IMR-90 (cell line): ENCODE data around the gene FAM20C. TPM values are rescaled to one million over a fixed set of nuclear protein-coding genes. Genes with fewer than 3 reads are reported as not detected.

ENCODE experiments used
- ATAC-seq: fragments of 200-7000 bp; cut with Tn5 transposase; 2 replicates; pipeline ENCODE4 v1.9.1; 2020; ENCODE audit warnings: low read depth, mild to moderate bottlenecking, moderate library complexity
- BruUV-seq: library from RNA; stranded (reverse); fragments of 400-500 nt; replicated peaks from 2 replicates; lab custom pipeline; 2021; lab: Mats Ljungman, UMichigan
- CTCF ChIA-PET: fragments of 300-600 bp; formaldehyde crosslinking; extraction: SDS; loops from one replicate; lab custom pipeline; 2021; ENCODE audit warnings: antibody characterized with exemption; lab: Yijun Ruan, JAX
- POLR2A ChIA-PET: fragments of 300-600 bp; sonication (Branson Sonifier 250); formaldehyde crosslinking; loops from one replicate; lab custom pipeline; 2022; ENCODE audit warnings: antibody characterized with exemption; ENCODE audit not compliant: unreplicated experiment; lab: Charles Lee
- DNase-seq: peaks from one replicate; pipeline ENCODE4 v3.0.0; 2013
- H2AFZ ChIP-seq: replicated peaks from 2 replicates; pipeline ENCODE3; 2013; ENCODE audit warnings: low read length, mild to moderate bottlenecking; ENCODE audit not compliant: poor library complexity
- H2AK5ac ChIP-seq: 2 replicates; pipeline ENCODE4 v1.6.1; 2013; ENCODE audit warnings: low read depth, low read length, inconsistent platforms
- H2AK9ac ChIP-seq: replicated peaks from 2 replicates; pipeline ENCODE3; 2013; ENCODE audit warnings: mild to moderate bottlenecking, low read depth, low read length, moderate library complexity; ENCODE audit not compliant: poor library complexity
- H2BK120ac ChIP-seq: 2 replicates; pipeline ENCODE4 v1.6.1; 2013; ENCODE audit warnings: low read depth, low read length, inconsistent platforms
- H2BK15ac ChIP-seq: 3 replicates; pipeline ENCODE4 v1.6.1; 2013; ENCODE audit warnings: low read depth, low read length, inconsistent platforms
- H2BK20ac ChIP-seq: 2 replicates; pipeline ENCODE4 v1.6.1; 2013; ENCODE audit warnings: low read depth, mild to moderate bottlenecking, inconsistent platforms, low read length, moderate library complexity
- H2BK5ac ChIP-seq: 2 replicates; pipeline ENCODE4 v1.6.1; 2013; ENCODE audit warnings: mild to moderate bottlenecking, low read depth, low read length, inconsistent platforms; ENCODE audit not compliant: poor library complexity, severe bottlenecking
- H3K14ac ChIP-seq: replicated peaks from 2 replicates; pipeline ENCODE4 v1.6.1; 2013; ENCODE audit warnings: low read depth, low read length, inconsistent platforms
- H3K18ac ChIP-seq: 2 replicates; pipeline ENCODE4 v1.6.1; 2013; ENCODE audit warnings: low read depth, low read length, control low read depth
- H3K23ac ChIP-seq: 2 replicates; pipeline ENCODE4 v1.6.1; 2013; ENCODE audit warnings: low read depth, low read length, inconsistent platforms
- H3K27ac ChIP-seq: 2 replicates; pipeline ENCODE4 v1.5.1; 2013; ENCODE audit warnings: mild to moderate bottlenecking, control low read depth, low read length; ENCODE audit not compliant: insufficient read depth
- H3K27me3 ChIP-seq: 2 replicates; pipeline ENCODE4 v1.6.1; 2013; ENCODE audit warnings: low read length; ENCODE audit not compliant: control insufficient read depth, insufficient read depth
- H3K36me3 ChIP-seq: 2 replicates; pipeline ENCODE4 v1.6.1; 2013; ENCODE audit warnings: low read length, mixed read lengths; ENCODE audit not compliant: control insufficient read depth, insufficient read depth
- H3K4ac ChIP-seq: 2 replicates; pipeline ENCODE4 v1.6.1; 2013; ENCODE audit warnings: low read depth, low read length, inconsistent platforms
- H3K4me1 ChIP-seq: 2 replicates; pipeline ENCODE4 v1.6.1; 2013; ENCODE audit warnings: low read length, mixed read lengths; ENCODE audit not compliant: control insufficient read depth, insufficient read depth
- H3K4me2 ChIP-seq: 2 replicates; pipeline ENCODE4 v1.6.1; 2013; ENCODE audit warnings: low read depth, mild to moderate bottlenecking, control low read depth, low read length, moderate library complexity
- H3K4me3 ChIP-seq: 2 replicates; pipeline ENCODE4 v1.5.1; 2013; ENCODE audit warnings: low read depth, mild to moderate bottlenecking, control low read depth, low read length, moderate library complexity; ENCODE audit not compliant: insufficient read depth
- H3K56ac ChIP-seq: 2 replicates; pipeline ENCODE4 v1.6.1; 2013; ENCODE audit warnings: low read length, inconsistent platforms; ENCODE audit not compliant: insufficient read depth; ENCODE audit errors: extremely low read depth
- H3K79me1 ChIP-seq, 2 experiments: 2 replicates each; pipeline ENCODE4 v1.6.1; 2013; ENCODE audit warnings: low read length in 2 of 2, inconsistent platforms in 1 of 2, low read depth in 1 of 2
- H3K9ac ChIP-seq: 2 replicates; pipeline ENCODE4 v1.6.1; 2013; ENCODE audit warnings: low read depth, low read length, control low read depth
- H3K9me1 ChIP-seq: 2 replicates; pipeline ENCODE4 v1.6.1; 2013; ENCODE audit warnings: low read length, inconsistent platforms; ENCODE audit not compliant: insufficient read depth
- H3K9me3 ChIP-seq: 2 replicates; pipeline ENCODE4 v1.6.1; 2013; ENCODE audit warnings: low read length; ENCODE audit not compliant: control insufficient read depth, insufficient read depth
- H4K20me1 ChIP-seq: 2 replicates; pipeline ENCODE4 v1.6.1; 2013; ENCODE audit warnings: low read length, inconsistent platforms; ENCODE audit not compliant: insufficient read depth
- H4K5ac ChIP-seq: 2 replicates; pipeline ENCODE4 v1.6.1; 2013; ENCODE audit warnings: mild to moderate bottlenecking, low read depth, low read length, control low read depth
- H4K8ac ChIP-seq, 2 experiments: 2 replicates each; pipeline ENCODE4 v1.6.1; 2013; ENCODE audit warnings: low read depth in 2 of 2, low read length in 2 of 2, control low read depth in 1 of 2, inconsistent platforms in 1 of 2
- H4K91ac ChIP-seq: 2 replicates; pipeline ENCODE4 v1.6.1; 2013; ENCODE audit warnings: low read depth, low read length, inconsistent platforms; ENCODE audit not compliant: insufficient read depth
- BHLHE40 ChIP-seq: fragments of 150-350 bp; IDR thresholded peaks from 2 replicates; pipeline ENCODE4 v1.6.1; 2016; ENCODE audit warnings: mild to moderate bottlenecking, low read depth, low read length
- CEBPB ChIP-seq: IDR thresholded peaks from 2 replicates; pipeline ENCODE4 v1.6.1; 2012; ENCODE audit warnings: low read depth, low read length, improper control_type of control experiment
- CHD1 ChIP-seq: IDR thresholded peaks from 2 replicates; pipeline ENCODE4 v1.6.1; 2012; ENCODE audit warnings: low read depth, low read length, improper control_type of control experiment
- FOS ChIP-seq: fragments of 150-350 bp; IDR thresholded peaks from 2 replicates; pipeline ENCODE4 v1.6.1; 2016; ENCODE audit warnings: low read depth, low read length
- MAZ ChIP-seq: IDR thresholded peaks from 2 replicates; pipeline ENCODE4 v1.6.1; 2012; ENCODE audit warnings: low read depth, mild to moderate bottlenecking, low read length, improper control_type of control experiment, moderate library complexity, borderline replicate concordance
- MXI1 ChIP-seq: IDR thresholded peaks from 2 replicates; pipeline ENCODE4 v1.6.1; 2012; ENCODE audit warnings: low read depth, mild to moderate bottlenecking, low read length, moderate library complexity, borderline replicate concordance
- NFE2L2 ChIP-seq: fragments of 150-350 bp; IDR thresholded peaks from 2 replicates; pipeline ENCODE4 v1.6.1; 2016; ENCODE audit warnings: low read depth, mild to moderate bottlenecking, low read length
- RAD21 ChIP-seq: IDR thresholded peaks from 2 replicates; pipeline ENCODE4 v1.6.1; 2012; ENCODE audit warnings: low read length, improper control_type of control experiment
- RCOR1 ChIP-seq: IDR thresholded peaks from 2 replicates; pipeline ENCODE4 v1.6.1; 2012; ENCODE audit warnings: mild to moderate bottlenecking, low read length, improper control_type of control experiment; ENCODE audit not compliant: insufficient replicate concordance
- RFX5 ChIP-seq: IDR thresholded peaks from 2 replicates; pipeline ENCODE4 v1.8.0; 2012; ENCODE audit warnings: low read depth, mild to moderate bottlenecking, low read length, moderate library complexity
- SMC3 ChIP-seq: fragments of 150-350 bp; IDR thresholded peaks from 2 replicates; pipeline ENCODE4 v1.6.1; 2016; ENCODE audit warnings: low read depth, mild to moderate bottlenecking, antibody characterized with exemption, low read length, moderate library complexity
- WGBS, 2 experiments: methylation state at CpG; one replicate each; pipeline versions ENCODE4 v1.1.5 to v1.1.7; 2013; ENCODE audit warnings: missing lambda C conversion rate in 2 of 2; ENCODE audit not compliant: insufficient read length in 1 of 2; ENCODE audit errors: extremely low coverage in 2 of 2; 5-methylcytosine and 5-hydroxymethylcytosine counted together
- dilution Hi-C: fragments of 300-500 bp; cut with HindIII; formaldehyde crosslinking; loops from one replicate; pipeline ENCODE4 v1.14.3; 2018; ENCODE audit warnings: low sequenced_read_pairs; ENCODE audit not compliant: unreplicated experiment
- in situ Hi-C: fragments of 300-500 bp; cut with MboI; formaldehyde crosslinking; loops from 3 replicates; pipeline ENCODE4 v1.14.3; 2019; ENCODE audit warnings: low sequenced_read_pairs, inconsistent platforms, mixed read lengths
- intact Hi-C: fragments of 100-400 bp; cut with micrococcal nuclease; formaldehyde crosslinking; loops from 2 replicates; pipeline ENCODE4 v1.10.0; 2022
- polyA plus RNA-seq, 3 experiments: library from polyadenylated mRNA; depleted of rRNA; stranded (reverse); fragments of >200 nt; gene quantifications; 2 replicates each; pipeline ENCODE4 v1.2.3, GENCODE V29; 2012; ENCODE audit warnings: low replicate concordance in 1 of 3
- total RNA-seq: library from RNA; depleted of rRNA; stranded (reverse); fragments of >200 nt; gene quantifications from 2 replicates; pipeline ENCODE4 v1.2.3, GENCODE V29; 2012
- TF ChIP-seq, protein P1 (sequence below): conservative IDR thresholded peaks from 2 replicates; pipeline ENCODE4 v1.5.1; 2012; ENCODE audit warnings: mild to moderate bottlenecking, low read depth, low read length, improper control_type of control experiment
- TF ChIP-seq, protein P2 (sequence below): fragments of 150-350 bp; IDR thresholded peaks from 2 replicates; pipeline ENCODE4 v1.6.1; 2017; ENCODE audit warnings: mild to moderate bottlenecking, antibody characterized with exemption, low read length, low read depth
- TF ChIP-seq, protein P3 (sequence below): fragments of 150-350 bp; IDR thresholded peaks from 2 replicates; pipeline ENCODE4 v1.6.1; 2016; ENCODE audit warnings: low read depth, mild to moderate bottlenecking, low read length, moderate library complexity, borderline replicate concordance

The FAM20C gene
- total and polyA plus RNA-seq, 2 of the 4 experiments (the other 2 are of a cell fraction) = 7.7 to 36.6 TPM

- ATAC-seq = no peak
- WGBS, 2 experiments = 50% methylated on average over 3 of the region's 13 CpGs; no CpG with 5 or more reads in 1 of the 2 experiments
- POLR2A ChIA-PET = no interaction called here
Measured at GRCh38 chr7:196778-197321, 4.5 kb downstream of the FAM20C start.

More at GRCh38 chr7:196778-197321, 4.5 kb downstream of the FAM20C start:
- no peak overlapping the region for H3K27ac ChIP-seq
- H2BK20ac ChIP-seq = no peak overlapping the region
- H4K8ac ChIP-seq = no peak overlapping the region
- peaks cover 82% of the 10 kb centered on the region for H4K20me1 ChIP-seq
- peak overlapping the region; percentile 75 for H3K23ac ChIP-seq
- no peaks in the 10 kb centered on the region for H3K27me3 ChIP-seq
- H4K91ac ChIP-seq = no peak overlapping the region
- H3K4me2 ChIP-seq = peak overlapping the region; percentile 4; the same call in 1 of the 2 replicates
- intact Hi-C loops = no loop called here
- H3K4me3 ChIP-seq = no peak overlapping the region
- H2BK15ac ChIP-seq = no peak overlapping the region
- no peaks in the 10 kb centered on the region for H3K9me3 ChIP-seq
- H3K56ac ChIP-seq = no peak overlapping the region
- peaks cover 75% of the 10 kb centered on the region for H3K36me3 ChIP-seq
- TF ChIP-seq, protein P1, sequence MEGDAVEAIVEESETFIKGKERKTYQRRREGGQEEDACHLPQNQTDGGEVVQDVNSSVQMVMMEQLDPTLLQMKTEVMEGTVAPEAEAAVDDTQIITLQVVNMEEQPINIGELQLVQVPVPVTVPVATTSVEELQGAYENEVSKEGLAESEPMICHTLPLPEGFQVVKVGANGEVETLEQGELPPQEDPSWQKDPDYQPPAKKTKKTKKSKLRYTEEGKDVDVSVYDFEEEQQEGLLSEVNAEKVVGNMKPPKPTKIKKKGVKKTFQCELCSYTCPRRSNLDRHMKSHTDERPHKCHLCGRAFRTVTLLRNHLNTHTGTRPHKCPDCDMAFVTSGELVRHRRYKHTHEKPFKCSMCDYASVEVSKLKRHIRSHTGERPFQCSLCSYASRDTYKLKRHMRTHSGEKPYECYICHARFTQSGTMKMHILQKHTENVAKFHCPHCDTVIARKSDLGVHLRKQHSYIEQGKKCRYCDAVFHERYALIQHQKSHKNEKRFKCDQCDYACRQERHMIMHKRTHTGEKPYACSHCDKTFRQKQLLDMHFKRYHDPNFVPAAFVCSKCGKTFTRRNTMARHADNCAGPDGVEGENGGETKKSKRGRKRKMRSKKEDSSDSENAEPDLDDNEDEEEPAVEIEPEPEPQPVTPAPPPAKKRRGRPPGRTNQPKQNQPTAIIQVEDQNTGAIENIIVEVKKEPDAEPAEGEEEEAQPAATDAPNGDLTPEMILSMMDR = no peak
- TF ChIP-seq, protein P2, sequence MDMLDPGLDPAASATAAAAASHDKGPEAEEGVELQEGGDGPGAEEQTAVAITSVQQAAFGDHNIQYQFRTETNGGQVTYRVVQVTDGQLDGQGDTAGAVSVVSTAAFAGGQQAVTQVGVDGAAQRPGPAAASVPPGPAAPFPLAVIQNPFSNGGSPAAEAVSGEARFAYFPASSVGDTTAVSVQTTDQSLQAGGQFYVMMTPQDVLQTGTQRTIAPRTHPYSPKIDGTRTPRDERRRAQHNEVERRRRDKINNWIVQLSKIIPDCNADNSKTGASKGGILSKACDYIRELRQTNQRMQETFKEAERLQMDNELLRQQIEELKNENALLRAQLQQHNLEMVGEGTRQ = no peak
- TF ChIP-seq MAZ = no peak
- no peak for TF ChIP-seq RFX5
- TF ChIP-seq RCOR1 = no peak
- TF ChIP-seq CEBPB = no peak
- no peak for TF ChIP-seq RAD21
- TF ChIP-seq, protein P3, sequence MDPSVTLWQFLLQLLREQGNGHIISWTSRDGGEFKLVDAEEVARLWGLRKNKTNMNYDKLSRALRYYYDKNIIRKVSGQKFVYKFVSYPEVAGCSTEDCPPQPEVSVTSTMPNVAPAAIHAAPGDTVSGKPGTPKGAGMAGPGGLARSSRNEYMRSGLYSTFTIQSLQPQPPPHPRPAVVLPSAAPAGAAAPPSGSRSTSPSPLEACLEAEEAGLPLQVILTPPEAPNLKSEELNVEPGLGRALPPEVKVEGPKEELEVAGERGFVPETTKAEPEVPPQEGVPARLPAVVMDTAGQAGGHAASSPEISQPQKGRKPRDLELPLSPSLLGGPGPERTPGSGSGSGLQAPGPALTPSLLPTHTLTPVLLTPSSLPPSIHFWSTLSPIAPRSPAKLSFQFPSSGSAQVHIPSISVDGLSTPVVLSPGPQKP = no peak
- no peak for TF ChIP-seq FOS
- no peak for TF ChIP-seq MXI1
- no peak for TF ChIP-seq SMC3
- no peak for TF ChIP-seq BHLHE40
- TF ChIP-seq CHD1 = no peak
- TF ChIP-seq NFE2L2 = no peak
- no TSS peak for BruUV-seq
- H2BK5ac ChIP-seq = no peak overlapping the region
- in situ Hi-C loops = no loop called here
- no peak overlapping the region for H2AK9ac ChIP-seq
- dilution Hi-C loops = no loop called here
- no peak overlapping the region for H2AK5ac ChIP-seq
- no peak overlapping the region for H2BK120ac ChIP-seq
- H4K5ac ChIP-seq = no peak overlapping the region
- peaks cover 39 to 82% of the 10 kb centered on the region in 2 experiments for H3K79me1 ChIP-seq
- CTCF ChIA-PET = interaction anchor here (1.4 kb wide), 1 partner anchor 132 kb away, joined by 3 read pairs; no protein-coding TSS in a partner anchor
- H3K9ac ChIP-seq = no peak overlapping the region
- H3K4ac ChIP-seq = no peak overlapping the region
- no peak overlapping the region for H3K18ac ChIP-seq
- DNase-seq = no peak
- peaks cover 16% of the 10 kb centered on the region for H3K4me1 ChIP-seq
- no peak overlapping the region for H2AFZ ChIP-seq
- peaks cover 16% of the 10 kb centered on the region for H3K9me1 ChIP-seq
- no peak overlapping the region for H3K14ac ChIP-seq
